ENCODE results near the gene NIT1.
A peak's percentile ranks its signal among the peaks of the same experiment; 100 is the strongest.

The NIT1 gene

GRCh38 chr1:161164901-161165610, 47.2 kb downstream of the NIT1 start:
- ATAC-seq, result no peak
- TF ChIP-seq GLIS3 (CRISPR knock-in tag; IDR thresholded peaks at IDR 0.05) (no peak), ZNF8 (CRISPR knock-in tag; IDR thresholded peaks at IDR 0.05) (no peak), ESRRG (CRISPR knock-in tag; IDR thresholded peaks at IDR 0.05) (no peak), TOX (CRISPR knock-in tag; IDR thresholded peaks at IDR 0.05; ENCODE audit: borderline replicate concordance) (no peak), RARB (CRISPR knock-in tag; IDR thresholded peaks at IDR 0.05) (no peak), ZNF70 (CRISPR knock-in tag; IDR thresholded peaks at IDR 0.05) (no peak), TSHZ2 (CRISPR knock-in tag; IDR thresholded peaks at IDR 0.05) (no peak)

- ATAC-seq, result peak; percentile 96
- no peak for TF ChIP-seq TOX (CRISPR knock-in tag; IDR thresholded peaks at IDR 0.05; ENCODE audit: borderline replicate concordance)
- TF ChIP-seq PATZ1 (CRISPR knock-in tag; IDR thresholded peaks at IDR 0.05; ENCODE audit: borderline replicate concordance), result no peak
- no peak for TF ChIP-seq SNAI2 (CRISPR knock-in tag; IDR thresholded peaks at IDR 0.05)
- no peak; the same call in 1 of the 2 replicates for TF ChIP-seq ZC3H10 (CRISPR knock-in tag; IDR thresholded peaks at IDR 0.05)
- no peak for TF ChIP-seq ZFP3 (CRISPR knock-in tag; IDR thresholded peaks at IDR 0.05)
- TF ChIP-seq CSDC2 (CRISPR knock-in tag; IDR thresholded peaks at IDR 0.05), result no peak
- no peak for TF ChIP-seq TCF4 (CRISPR knock-in tag; IDR thresholded peaks at IDR 0.05; ENCODE audit: borderline replicate concordance)
- TF ChIP-seq TSHZ2 (CRISPR knock-in tag; IDR thresholded peaks at IDR 0.05), result no peak
- no peak for TF ChIP-seq ESRRG (CRISPR knock-in tag; IDR thresholded peaks at IDR 0.05)
- TF ChIP-seq CSRNP3 (CRISPR knock-in tag; IDR thresholded peaks at IDR 0.05), result no peak
- TF ChIP-seq PPARA (CRISPR knock-in tag; IDR thresholded peaks at IDR 0.05; ENCODE audit: borderline replicate concordance), result no peak
- no peak for TF ChIP-seq ZFP30 (CRISPR knock-in tag; IDR thresholded peaks at IDR 0.05)
- no peak for TF ChIP-seq OSR1 (CRISPR knock-in tag; IDR thresholded peaks at IDR 0.05)
- no peak for TF ChIP-seq ISL1 (CRISPR knock-in tag; IDR thresholded peaks at IDR 0.05)
- no peak for TF ChIP-seq BACH2 (CRISPR knock-in tag; IDR thresholded peaks at IDR 0.05; ENCODE audit: borderline replicate concordance)
- no peak for TF ChIP-seq RARB (CRISPR knock-in tag; IDR thresholded peaks at IDR 0.05)
- TF ChIP-seq GLIS3 (CRISPR knock-in tag; IDR thresholded peaks at IDR 0.05), result no peak
- TF ChIP-seq ZNF565 (CRISPR knock-in tag; conservative IDR thresholded peaks at IDR 0.05; ENCODE audit: low read depth), result no peak
- no peak for TF ChIP-seq POU6F1 (CRISPR knock-in tag; IDR thresholded peaks at IDR 0.05; ENCODE audit: borderline replicate concordance, low read depth)
These were observed 48.1 kb downstream of the NIT1 start, which contains the start of gene PPOX for GRCh38 chr1:161165742-161166668. Gene PPOX (plus strand): TSS chr1:161166426. CDS start chr1:161166848, 422 bp downstream.
